Kidney epithelial cell (primary cell): Measurements from ENCODE around the gene TMPRSS11D. TPM values are rescaled to one million over a fixed set of nuclear protein-coding genes. Genes with fewer than 3 reads are reported as not detected.

Source experiments
- DNase-seq: peaks from one replicate; pipeline ENCODE4 v3.0.0-alpha.2; 2010; ENCODE audit warnings: low read depth
- H3K27me3 ChIP-seq: 2 replicates; pipeline ENCODE4 v1.6.0; 2011; ENCODE audit warnings: low read length; ENCODE audit not compliant: control insufficient read depth, insufficient read depth
- H3K36me3 ChIP-seq: 2 replicates; pipeline ENCODE4 v1.5.1; 2011; ENCODE audit warnings: low read length; ENCODE audit not compliant: control insufficient read depth, insufficient read depth
- H3K4me3 ChIP-seq: 2 replicates; pipeline ENCODE4 v1.5.1; 2011; ENCODE audit warnings: low read depth, mild to moderate bottlenecking, control low read depth, low read length
- total RNA-seq: library from RNA; depleted of rRNA; stranded (reverse); fragments of >200 nt; gene quantifications from 2 replicates; pipeline ENCODE4 v1.2.3, GENCODE V29; 2015
- TF ChIP-seq, protein P1 (sequence below): IDR thresholded peaks from 2 replicates; pipeline ENCODE4 v1.5.1; 2011; ENCODE audit warnings: mild to moderate bottlenecking, moderate library complexity, low read length, control low read depth, inconsistent platforms; ENCODE audit not compliant: insufficient read depth, poor library complexity, severe bottlenecking

TMPRSS11D gene, protein sequence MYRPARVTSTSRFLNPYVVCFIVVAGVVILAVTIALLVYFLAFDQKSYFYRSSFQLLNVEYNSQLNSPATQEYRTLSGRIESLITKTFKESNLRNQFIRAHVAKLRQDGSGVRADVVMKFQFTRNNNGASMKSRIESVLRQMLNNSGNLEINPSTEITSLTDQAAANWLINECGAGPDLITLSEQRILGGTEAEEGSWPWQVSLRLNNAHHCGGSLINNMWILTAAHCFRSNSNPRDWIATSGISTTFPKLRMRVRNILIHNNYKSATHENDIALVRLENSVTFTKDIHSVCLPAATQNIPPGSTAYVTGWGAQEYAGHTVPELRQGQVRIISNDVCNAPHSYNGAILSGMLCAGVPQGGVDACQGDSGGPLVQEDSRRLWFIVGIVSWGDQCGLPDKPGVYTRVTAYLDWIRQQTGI
- not detected in 2 replicates for total RNA-seq

GRCh38 chr4:67883902-67884301, at the start of gene TMPRSS11D:
TMPRSS11D (minus strand) TSS chr4:67884002; CDS start chr4:67883933, 69 bp downstream.
- no peaks in the 10 kb centered on the region for H3K27me3 ChIP-seq
- TF ChIP-seq, protein P1, sequence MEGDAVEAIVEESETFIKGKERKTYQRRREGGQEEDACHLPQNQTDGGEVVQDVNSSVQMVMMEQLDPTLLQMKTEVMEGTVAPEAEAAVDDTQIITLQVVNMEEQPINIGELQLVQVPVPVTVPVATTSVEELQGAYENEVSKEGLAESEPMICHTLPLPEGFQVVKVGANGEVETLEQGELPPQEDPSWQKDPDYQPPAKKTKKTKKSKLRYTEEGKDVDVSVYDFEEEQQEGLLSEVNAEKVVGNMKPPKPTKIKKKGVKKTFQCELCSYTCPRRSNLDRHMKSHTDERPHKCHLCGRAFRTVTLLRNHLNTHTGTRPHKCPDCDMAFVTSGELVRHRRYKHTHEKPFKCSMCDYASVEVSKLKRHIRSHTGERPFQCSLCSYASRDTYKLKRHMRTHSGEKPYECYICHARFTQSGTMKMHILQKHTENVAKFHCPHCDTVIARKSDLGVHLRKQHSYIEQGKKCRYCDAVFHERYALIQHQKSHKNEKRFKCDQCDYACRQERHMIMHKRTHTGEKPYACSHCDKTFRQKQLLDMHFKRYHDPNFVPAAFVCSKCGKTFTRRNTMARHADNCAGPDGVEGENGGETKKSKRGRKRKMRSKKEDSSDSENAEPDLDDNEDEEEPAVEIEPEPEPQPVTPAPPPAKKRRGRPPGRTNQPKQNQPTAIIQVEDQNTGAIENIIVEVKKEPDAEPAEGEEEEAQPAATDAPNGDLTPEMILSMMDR: no peak
- no peak for DNase-seq
- no peaks in the 10 kb centered on the region for H3K36me3 ChIP-seq
- H3K4me3 ChIP-seq: no peak within 1 kb of the TSS

DNA sequence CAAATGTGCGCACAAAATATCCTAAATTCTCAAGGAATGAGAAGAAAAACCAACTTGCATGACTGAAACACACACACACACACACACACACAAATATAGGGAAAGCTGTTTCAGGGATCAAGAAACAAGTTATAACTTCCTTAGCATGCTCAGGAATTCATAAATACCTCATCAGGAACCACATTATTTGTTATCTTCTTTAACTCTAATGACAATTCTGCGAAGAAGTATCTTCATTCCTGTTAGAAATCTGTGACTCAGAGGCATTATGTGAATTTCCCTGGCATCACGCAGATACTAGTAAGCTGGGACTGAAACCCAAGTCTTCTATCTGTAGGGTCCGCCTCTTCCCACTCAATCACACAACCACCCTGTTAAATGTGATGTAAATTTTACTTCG, 49.2 kb upstream of the TMPRSS11D start:
- H3K27me3 ChIP-seq: no peaks in the 10 kb centered on the region
- no peak overlapping the region for H3K4me3 ChIP-seq
- no peaks in the 10 kb centered on the region for H3K36me3 ChIP-seq
- TF ChIP-seq, protein P1: no peak
- no peak for DNase-seq

GRCh38 chr4:67931256-67931655, 47.5 kb upstream of the TMPRSS11D start:
- DNase-seq: no peak
- TF ChIP-seq, protein P1: no peak
- H3K4me3 ChIP-seq: no peak overlapping the region
- H3K27me3 ChIP-seq: no peaks in the 10 kb centered on the region
- no peaks in the 10 kb centered on the region for H3K36me3 ChIP-seq

DNA sequence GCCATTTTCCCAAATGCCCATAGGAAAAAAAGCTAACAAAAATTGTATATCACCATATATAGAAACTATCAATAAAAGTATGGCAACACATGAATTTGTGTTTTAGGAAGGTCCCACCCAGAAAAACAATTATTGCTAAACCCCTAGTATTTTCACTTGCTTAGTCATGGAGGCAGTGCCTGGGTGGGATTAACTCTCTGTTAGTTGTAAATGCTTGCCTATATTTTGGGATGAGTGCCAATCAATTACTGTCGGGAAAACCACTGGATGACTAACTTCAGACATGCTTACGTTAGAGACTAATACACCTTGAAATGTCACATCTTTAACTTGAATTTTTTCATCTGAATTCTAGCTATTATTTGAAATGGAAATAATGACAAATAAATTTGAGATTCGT, 45.6 kb upstream of the TMPRSS11D start:
- DNase-seq: peak; percentile 23
- TF ChIP-seq, protein P1: no peak

GRCh38 chr4:67928546-67928945, 44.7 kb upstream of the TMPRSS11D start:
- Histone ChIP-seq H3K27me3 (no peaks in the 10 kb centered on the region), H3K4me3 (no peak overlapping the region), H3K36me3 (no peaks in the 10 kb centered on the region)
- TF ChIP-seq, protein P1: no peak
- DNase-seq: no peak

More for the DNA sequence above, 45.6 kb upstream of the TMPRSS11D start:
- Histone ChIP-seq H3K27me3 (no peaks in the 10 kb centered on the region), H3K4me3 (no peak overlapping the region), H3K36me3 (no peaks in the 10 kb centered on the region)

GRCh38 chr4:67927251-67927650, 43.4 kb upstream of the TMPRSS11D start:
- Histone ChIP-seq H3K4me3 (no peak overlapping the region), H3K27me3 (no peaks in the 10 kb centered on the region), H3K36me3 (no peaks in the 10 kb centered on the region)
- no peak for DNase-seq
- TF ChIP-seq, protein P1: no peak
